HCT116 (cell line): ENCODE measurements around the gene TDRD12.
"Not testable (repeated sequence)": the region's sequence is repeated elsewhere in the genome, so short reads cannot be mapped to it uniquely, and the experiment has no call there.

ENCODE experiments used
- CEBPB ChIP-seq: IDR thresholded peaks from 2 replicates; pipeline ENCODE4 v1.6.1; 2012; ENCODE audit warnings: low read depth
- CTCF ChIP-seq, 3 experiments: fragments of 200-600 bp in 1 of 3; sonication (generic) in 1 of 3; IDR thresholded peaks in 2 of 3; conservative IDR thresholded peaks in 1 of 3; 2 replicates each; pipeline ENCODE4 v1.5.1; 2012 to 2017; ENCODE audit warnings: low read depth in 2 of 3, low read length in 2 of 3, antibody characterized with exemption in 1 of 3, borderline replicate concordance in 1 of 3, control low read depth in 1 of 3, mild to moderate bottlenecking in 1 of 3, mixed read lengths in 1 of 3, mixed run types in 1 of 3, moderate library complexity in 1 of 3; ENCODE audit not compliant: insufficient read depth in 1 of 3
- MAX ChIP-seq: IDR thresholded peaks from 2 replicates; pipeline ENCODE4 v1.6.1; 2012
- POLR2A ChIP-seq: IDR thresholded peaks from 2 replicates; pipeline ENCODE4 v1.7.0; 2011; ENCODE audit warnings: borderline replicate concordance; ENCODE audit not compliant: insufficient read depth, insufficient read length; ENCODE audit errors: extremely low read depth
- REST ChIP-seq: IDR thresholded peaks from 2 replicates; pipeline ENCODE4 v1.6.1; 2012; ENCODE audit warnings: low read depth
- SIN3A ChIP-seq: IDR thresholded peaks from 2 replicates; pipeline ENCODE4 v1.6.1; 2012; ENCODE audit warnings: low read depth
- SRF ChIP-seq: IDR thresholded peaks from 2 replicates; pipeline ENCODE4 v1.6.1; 2012; ENCODE audit warnings: low read depth
- TCF7L2 ChIP-seq: IDR thresholded peaks from 2 replicates; pipeline ENCODE4 v1.7.0; 2011; ENCODE audit warnings: borderline replicate concordance, inconsistent platforms; ENCODE audit not compliant: insufficient read depth, insufficient read length; ENCODE audit errors: extremely low read depth

GRCh38 chr19:32765365-32765764 lies 45.8 kb downstream of the TDRD12 start:
- not testable (repeated sequence) for TF ChIP-seq MAX; CTCF (IDR thresholded peaks at IDR 0.05 in 2 of 3, conservative IDR thresholded peaks at IDR 0.05 in 1 of 3; ENCODE audit: borderline replicate concordance in 1 of 3, insufficient read depth in 1 of 3, low read depth in 2 of 3, low read length in 2 of 3); TCF7L2; SIN3A; REST; POLR2A; SRF; CEBPB
